AG09309 (cell line): ENCODE data around the gene NMNAT2.

Experiments used
- DNase-seq: peaks from one replicate; pipeline ENCODE4 v3.0.0-alpha.2; 2010; ENCODE audit warnings: low read depth
- H3K4me3 ChIP-seq: 2 replicates; pipeline ENCODE4 v1.5.1; 2011; ENCODE audit warnings: mild to moderate bottlenecking, low read depth, low read length, moderate library complexity; ENCODE audit not compliant: control insufficient read depth
- CTCF ChIP-seq: IDR thresholded peaks from 2 replicates; pipeline ENCODE4 v1.5.1; 2011; ENCODE audit warnings: mild to moderate bottlenecking, low read depth, low read length, inconsistent platforms; ENCODE audit not compliant: insufficient read depth, control insufficient read depth; ENCODE audit errors: missing control alignments

NMNAT2 gene

GRCh38 chr1:183251101-183251958, 166.8 kb downstream of the NMNAT2 start:
- TF ChIP-seq CTCF, result no peak
- no peak for DNase-seq

GRCh38 chr1:183249941-183250452, 168.2 kb downstream of the NMNAT2 start:
- DNase-seq, result no peak
- no peak for TF ChIP-seq CTCF
- no peak overlapping the region for H3K4me3 ChIP-seq

More at GRCh38 chr1:183251101-183251958, 166.8 kb downstream of the NMNAT2 start:
- H3K4me3 ChIP-seq, result no peak overlapping the region

- no peak overlapping the region for H3K4me3 ChIP-seq
- TF ChIP-seq CTCF, result no peak
- DNase-seq, result no peak
Measured at GRCh38 chr1:183248989-183249691, 169.0 kb downstream of the NMNAT2 start.

- DNase-seq, result no peak
- no peak for TF ChIP-seq CTCF
Measured at GRCh38 chr1:183247931-183248330, 170.2 kb downstream of the NMNAT2 start.

GRCh38 chr1:183247484-183247883, 170.7 kb downstream of the NMNAT2 start:
- no peak for DNase-seq
- TF ChIP-seq CTCF, result no peak
- H3K4me3 ChIP-seq, result no peak overlapping the region

More at GRCh38 chr1:183247931-183248330, 170.2 kb downstream of the NMNAT2 start:
- H3K4me3 ChIP-seq, result no peak overlapping the region

GRCh38 chr1:183247066-183247465, 171.1 kb downstream of the NMNAT2 start:
- TF ChIP-seq CTCF, result no peak
- DNase-seq, result no peak
- no peak overlapping the region for H3K4me3 ChIP-seq
